Colonic mucosa (tissue), 4 donors: ENCODE results near the gene NACA. TPM values are rescaled to one million over a fixed set of nuclear protein-coding genes. Genes with fewer than 3 reads are reported as not detected.

ENCODE experiments used
- DNase-seq: peaks from one replicate; pipeline ENCODE4 v3.0.0-alpha.2; 2020
- H3K27ac ChIP-seq: fragments of 200-600 bp; one replicate; pipeline ENCODE4 v1.8.0; 2021
- H3K27me3 ChIP-seq: fragments of 200-600 bp; one replicate; pipeline ENCODE4 v1.8.0; 2021
- H3K36me3 ChIP-seq: fragments of 200-600 bp; one replicate; pipeline ENCODE4 v1.8.0; 2021
- H3K4me1 ChIP-seq: fragments of 200-600 bp; one replicate; pipeline ENCODE4 v1.8.0; 2021; ENCODE audit warnings: mild to moderate bottlenecking
- H3K4me3 ChIP-seq: fragments of 200-600 bp; one replicate; pipeline ENCODE4 v1.8.0; 2021
- H3K9ac ChIP-seq, 2 donors: one replicate each; pipeline ENCODE4 v1.7.0; 2013; ENCODE audit warnings: control low read depth in 2 of 2, low read depth in 2 of 2, low read length in 2 of 2
- H3K9me3 ChIP-seq: fragments of 200-600 bp; one replicate; pipeline ENCODE4 v1.8.0; 2021
- intact Hi-C: fragments of 100-400 bp; cut with DNase I; formaldehyde crosslinking; loops from one replicate; pipeline ENCODE4 v1.14.1; 2022
- total RNA-seq, 2 donors: library from RNA; stranded (reverse); fragmentation: NEBNext Ultra II Directional in 1 of 2; extraction: Animal tissue kit (Norgen Biotek cat#: 25700) in 1 of 2; gene quantifications; one replicate each; pipeline ENCODE4 v1.2.1, GENCODE V29; 2021
- TF ChIP-seq, protein P1 (sequence below): fragments of 200-600 bp; IDR thresholded peaks from one replicate; pipeline ENCODE4 v1.8.0; 2022; ENCODE audit warnings: antibody characterized with exemption, mild to moderate bottlenecking
- donor health status: healthy.
- donor health status: DM: no; HTN: no; CAD: no.
- donor health status: DM: no; HTN: no; CAD: no.

Gene NACA
- total RNA-seq, 2 donors from 2014 or later, result 622 to 763 TPM

GRCh38 chr12:56699020-56699661 is 26.0 kb downstream of the NACA start:
- intact Hi-C loops, result no loop called here

DNA sequence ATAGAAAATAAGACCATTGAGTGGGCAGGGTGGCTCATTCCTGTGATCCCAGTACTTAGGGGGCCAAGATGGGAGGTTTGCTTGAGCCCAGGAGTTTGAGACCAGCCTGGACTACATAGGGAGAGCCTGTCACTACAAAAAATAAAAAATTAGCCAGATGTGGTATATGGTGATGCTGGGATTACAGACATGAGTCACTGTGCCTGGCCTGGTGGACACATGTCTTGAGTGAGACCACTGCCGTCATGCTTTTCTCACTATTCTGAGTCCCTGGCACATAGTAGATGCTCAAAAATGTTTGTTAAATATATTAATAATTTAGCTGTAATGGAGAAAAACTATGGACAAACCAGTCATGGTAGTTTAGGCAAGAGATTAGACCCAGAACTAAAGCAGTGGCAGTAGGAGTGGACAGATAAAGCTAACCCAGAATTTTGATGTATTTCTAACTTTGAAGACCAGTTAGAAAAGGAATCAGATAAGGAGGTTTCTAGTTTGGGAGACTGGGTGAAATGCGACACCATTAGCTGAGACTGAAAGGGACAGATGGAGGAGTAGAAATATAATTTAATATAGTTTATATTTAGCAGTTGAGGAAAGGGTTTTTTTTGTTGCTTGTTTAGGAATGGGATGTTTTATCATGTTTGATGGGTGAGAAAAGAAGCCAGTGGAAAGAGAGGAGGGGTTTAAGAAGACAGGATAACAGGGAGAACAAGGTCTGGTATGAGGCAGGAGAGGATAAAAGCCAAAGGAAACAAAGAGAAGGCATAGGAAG is 29.6 kb downstream of the NACA start:
- intact Hi-C loops, result no loop called here
- Histone ChIP-seq H3K27ac (no peak overlapping the region), H3K4me1 (no peaks in the 10 kb centered on the region), H3K9ac (no peak overlapping the region), H3K27me3 (no peaks in the 10 kb centered on the region), H3K4me3 (no peak overlapping the region), H3K36me3 (no peaks in the 10 kb centered on the region), H3K9me3 (no peaks in the 10 kb centered on the region)
- TF ChIP-seq, protein P1, sequence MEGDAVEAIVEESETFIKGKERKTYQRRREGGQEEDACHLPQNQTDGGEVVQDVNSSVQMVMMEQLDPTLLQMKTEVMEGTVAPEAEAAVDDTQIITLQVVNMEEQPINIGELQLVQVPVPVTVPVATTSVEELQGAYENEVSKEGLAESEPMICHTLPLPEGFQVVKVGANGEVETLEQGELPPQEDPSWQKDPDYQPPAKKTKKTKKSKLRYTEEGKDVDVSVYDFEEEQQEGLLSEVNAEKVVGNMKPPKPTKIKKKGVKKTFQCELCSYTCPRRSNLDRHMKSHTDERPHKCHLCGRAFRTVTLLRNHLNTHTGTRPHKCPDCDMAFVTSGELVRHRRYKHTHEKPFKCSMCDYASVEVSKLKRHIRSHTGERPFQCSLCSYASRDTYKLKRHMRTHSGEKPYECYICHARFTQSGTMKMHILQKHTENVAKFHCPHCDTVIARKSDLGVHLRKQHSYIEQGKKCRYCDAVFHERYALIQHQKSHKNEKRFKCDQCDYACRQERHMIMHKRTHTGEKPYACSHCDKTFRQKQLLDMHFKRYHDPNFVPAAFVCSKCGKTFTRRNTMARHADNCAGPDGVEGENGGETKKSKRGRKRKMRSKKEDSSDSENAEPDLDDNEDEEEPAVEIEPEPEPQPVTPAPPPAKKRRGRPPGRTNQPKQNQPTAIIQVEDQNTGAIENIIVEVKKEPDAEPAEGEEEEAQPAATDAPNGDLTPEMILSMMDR, result no peak
- no peak for DNase-seq

More at GRCh38 chr12:56699020-56699661, 26.0 kb downstream of the NACA start:
- Histone ChIP-seq H3K27ac (no peak overlapping the region), H3K27me3 (no peaks in the 10 kb centered on the region), H3K4me3 (no peak overlapping the region), H3K36me3 (no peaks in the 10 kb centered on the region), H3K4me1 (no peaks in the 10 kb centered on the region), H3K9me3 (no peaks in the 10 kb centered on the region), H3K9ac (no peak overlapping the region)
- TF ChIP-seq, protein P1, result no peak
- DNase-seq, result no peak

- no peak overlapping the region for H3K4me3 ChIP-seq
- no peak for DNase-seq
- H3K9me3 ChIP-seq, result no peaks in the 10 kb centered on the region
- no peak overlapping the region for H3K9ac ChIP-seq
- TF ChIP-seq, protein P1, result no peak
- H3K4me1 ChIP-seq, result no peaks in the 10 kb centered on the region
- no peak overlapping the region for H3K27ac ChIP-seq
- no peaks in the 10 kb centered on the region for H3K36me3 ChIP-seq
- intact Hi-C loops, result no loop called here
- no peaks in the 10 kb centered on the region for H3K27me3 ChIP-seq
Observed at GRCh38 chr12:56694161-56694560, 30.9 kb downstream of the NACA start.

- Histone ChIP-seq H3K4me1 (no peaks in the 10 kb centered on the region), H3K4me3 (peak overlapping the region; percentile 87), H3K27me3 (no peaks in the 10 kb centered on the region), H3K9ac (peak overlapping the region; percentile 46 to 93), H3K27ac (peak overlapping the region; percentile 100), H3K9me3 (no peaks in the 10 kb centered on the region), H3K36me3 (no peaks in the 10 kb centered on the region)
- TF ChIP-seq, protein P1, result no peak
- intact Hi-C loops, result loop anchor here (5.0 kb wide), 2 partner anchors 34 to 51 kb away; no protein-coding TSS in a partner anchor
- DNase-seq, result no peak
Observed at GRCh38 chr12:56688846-56689109, 36.3 kb downstream of the NACA start.

GRCh38 chr12:56688129-56688845 is 36.8 kb downstream of the NACA start, which contains the start of gene PTGES3:
PTGES3 (minus strand) TSS chr12:56688284; CDS start chr12:56687999, 285 bp downstream.
- Histone ChIP-seq H3K9ac (peak within 1 kb of the TSS; percentile 100), H3K4me3 (peak within 1 kb of the TSS; percentile 87), H3K27ac (peak within 1 kb of the TSS; percentile 100), H3K36me3 (no peaks in the 10 kb centered on the region), H3K9me3 (no peaks in the 10 kb centered on the region), H3K27me3 (no peaks in the 10 kb centered on the region), H3K4me1 (peaks cover under 1% of the 10 kb centered on the region)
- intact Hi-C loops, result loop anchor here (5.0 kb wide), 2 partner anchors 34 to 51 kb away; no protein-coding TSS in a partner anchor
- TF ChIP-seq, protein P1, result no peak
- DNase-seq, result peak; percentile 97
